OCI-LY7 (cell line): ENCODE data around the gene ADARB2.

Source experiments
- EZH2phosphoT487 ChIP-seq: fragments of 200-600 bp; sonication (generic); IDR thresholded peaks from 2 replicates; pipeline ENCODE4 v1.6.1; 2018; ENCODE audit warnings: low read depth, borderline replicate concordance, mild to moderate bottlenecking, mixed run types, antibody characterized with exemption, low read length, moderate library complexity, mixed read lengths
- TF ChIP-seq, protein P1 (sequence below): fragments of 200-600 bp; sonication (generic); conservative IDR thresholded peaks from 2 replicates; pipeline ENCODE4 v1.5.1; 2014; ENCODE audit warnings: mild to moderate bottlenecking, antibody characterized with exemption, low read length, moderate library complexity, mixed read lengths

DNA sequence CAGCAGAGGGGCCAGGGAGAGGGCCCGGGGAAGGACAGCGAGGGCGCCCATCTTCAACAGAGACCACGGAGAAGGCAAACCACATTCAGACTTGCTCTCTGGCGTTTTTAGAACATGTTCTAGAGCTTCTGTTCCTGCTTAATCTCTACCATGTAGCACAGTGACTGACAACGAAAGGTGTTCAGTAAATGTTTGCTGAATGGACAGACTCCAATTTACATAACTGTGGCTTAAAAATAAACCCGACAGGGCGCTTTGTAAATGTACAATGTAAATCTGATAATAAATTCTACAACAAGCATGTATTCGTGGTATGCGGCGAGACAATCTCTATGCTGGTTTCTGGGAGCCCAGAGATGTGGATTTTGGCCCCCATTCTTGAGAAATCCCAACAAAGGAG, 10.5 kb downstream of the ADARB2 start:
- TF ChIP-seq EZH2phosphoT487 = no peak
- TF ChIP-seq, protein P1, sequence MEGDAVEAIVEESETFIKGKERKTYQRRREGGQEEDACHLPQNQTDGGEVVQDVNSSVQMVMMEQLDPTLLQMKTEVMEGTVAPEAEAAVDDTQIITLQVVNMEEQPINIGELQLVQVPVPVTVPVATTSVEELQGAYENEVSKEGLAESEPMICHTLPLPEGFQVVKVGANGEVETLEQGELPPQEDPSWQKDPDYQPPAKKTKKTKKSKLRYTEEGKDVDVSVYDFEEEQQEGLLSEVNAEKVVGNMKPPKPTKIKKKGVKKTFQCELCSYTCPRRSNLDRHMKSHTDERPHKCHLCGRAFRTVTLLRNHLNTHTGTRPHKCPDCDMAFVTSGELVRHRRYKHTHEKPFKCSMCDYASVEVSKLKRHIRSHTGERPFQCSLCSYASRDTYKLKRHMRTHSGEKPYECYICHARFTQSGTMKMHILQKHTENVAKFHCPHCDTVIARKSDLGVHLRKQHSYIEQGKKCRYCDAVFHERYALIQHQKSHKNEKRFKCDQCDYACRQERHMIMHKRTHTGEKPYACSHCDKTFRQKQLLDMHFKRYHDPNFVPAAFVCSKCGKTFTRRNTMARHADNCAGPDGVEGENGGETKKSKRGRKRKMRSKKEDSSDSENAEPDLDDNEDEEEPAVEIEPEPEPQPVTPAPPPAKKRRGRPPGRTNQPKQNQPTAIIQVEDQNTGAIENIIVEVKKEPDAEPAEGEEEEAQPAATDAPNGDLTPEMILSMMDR = no peak
